ENCODE results near the gene TMEM117.

DNA sequence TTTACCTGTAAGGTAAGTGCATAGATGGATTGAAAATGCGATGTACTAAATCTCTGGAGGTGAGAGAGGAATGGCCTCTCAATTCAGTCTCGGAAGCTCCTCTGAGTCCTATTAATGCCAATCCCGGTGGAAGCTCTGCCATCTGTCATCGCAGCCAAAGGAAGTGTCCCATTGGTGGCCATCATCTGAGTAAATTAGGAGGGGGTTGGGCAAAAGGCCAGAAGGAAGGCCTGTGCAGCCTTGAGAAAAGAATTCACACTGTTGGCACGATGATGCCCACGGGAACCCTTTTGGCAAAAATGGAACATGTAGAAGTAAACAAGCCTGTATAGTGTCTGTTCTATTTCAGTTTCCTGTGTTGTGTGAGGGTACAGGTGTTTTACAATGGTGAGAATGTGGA, 545.5 kb downstream of the TMEM117 start:
- TF ChIP-seq CTCF (conservative IDR thresholded peaks at IDR 0.05; ENCODE audit: low read depth, low read length) (no peak), EZH2 (IDR thresholded peaks at IDR 0.05; ENCODE audit: borderline replicate concordance, low read depth, low read length, poor library complexity, severe bottlenecking) (no peak)

Data from A673 (cell line).